GM19463 (cell line): ENCODE results near the gene PHKB.
"Not testable (repeated sequence)": the region's sequence is repeated elsewhere in the genome, so short reads cannot be mapped to it uniquely, and the experiment has no call there.

Source experiments
- ATAC-seq: cut with Tn5 transposase; IDR thresholded peaks from one replicate; pipeline ENCODE4 v1.9.1; 2021; ENCODE audit warnings: mild to moderate bottlenecking, moderate library complexity; ENCODE audit not compliant: unreplicated experiment

PHKB gene

GRCh38 chr16:47468070-47468689 is 7.0 kb downstream of the PHKB start:
- not testable (repeated sequence) for ATAC-seq

GRCh38 chr16:47469227-47469626 is 8.1 kb downstream of the PHKB start:
- ATAC-seq, result no peak

- ATAC-seq, result no peak
Measured at GRCh38 chr16:47470211-47470610, 9.1 kb downstream of the PHKB start.

GRCh38 chr16:47470810-47471209 is 9.7 kb downstream of the PHKB start:
- no peak for ATAC-seq

- ATAC-seq, result not testable (repeated sequence)
Measured at GRCh38 chr16:47473004-47473403, 11.9 kb downstream of the PHKB start.

- ATAC-seq, result no peak
Measured at GRCh38 chr16:47473792-47474191, 12.7 kb downstream of the PHKB start.

GRCh38 chr16:47475786-47476185 is 14.7 kb downstream of the PHKB start:
- ATAC-seq, result no peak

- no peak for ATAC-seq
Measured at GRCh38 chr16:47476654-47477345, 15.7 kb downstream of the PHKB start.

GRCh38 chr16:47477679-47478078 is 16.5 kb downstream of the PHKB start:
- no peak for ATAC-seq

GRCh38 chr16:47480410-47480809 is 19.3 kb downstream of the PHKB start:
- no peak for ATAC-seq

GRCh38 chr16:47481698-47482374 is 20.7 kb downstream of the PHKB start:
- peak; percentile 46 for ATAC-seq

GRCh38 chr16:47483616-47484015 is 22.5 kb downstream of the PHKB start:
- no peak for ATAC-seq

- ATAC-seq, result peak; percentile 49
Measured at GRCh38 chr16:47486856-47487255, 25.7 kb downstream of the PHKB start.

- ATAC-seq, result no peak
Measured at GRCh38 chr16:47488051-47488450, 26.9 kb downstream of the PHKB start.

- no peak for ATAC-seq
Measured at GRCh38 chr16:47490471-47490870, 29.3 kb downstream of the PHKB start.

- no peak for ATAC-seq
Measured at GRCh38 chr16:47492036-47492427, 30.9 kb downstream of the PHKB start.

- peak; percentile 91 for ATAC-seq
Measured at GRCh38 chr16:47492428-47493377, 31.6 kb downstream of the PHKB start.

GRCh38 chr16:47493381-47494337 is 32.5 kb downstream of the PHKB start:
- peak; percentile 32 for ATAC-seq

- no peak for ATAC-seq
Measured at GRCh38 chr16:47499080-47499699, 38.1 kb downstream of the PHKB start.
